Measurements from ENCODE around the gene XNDC1N.

DNA sequence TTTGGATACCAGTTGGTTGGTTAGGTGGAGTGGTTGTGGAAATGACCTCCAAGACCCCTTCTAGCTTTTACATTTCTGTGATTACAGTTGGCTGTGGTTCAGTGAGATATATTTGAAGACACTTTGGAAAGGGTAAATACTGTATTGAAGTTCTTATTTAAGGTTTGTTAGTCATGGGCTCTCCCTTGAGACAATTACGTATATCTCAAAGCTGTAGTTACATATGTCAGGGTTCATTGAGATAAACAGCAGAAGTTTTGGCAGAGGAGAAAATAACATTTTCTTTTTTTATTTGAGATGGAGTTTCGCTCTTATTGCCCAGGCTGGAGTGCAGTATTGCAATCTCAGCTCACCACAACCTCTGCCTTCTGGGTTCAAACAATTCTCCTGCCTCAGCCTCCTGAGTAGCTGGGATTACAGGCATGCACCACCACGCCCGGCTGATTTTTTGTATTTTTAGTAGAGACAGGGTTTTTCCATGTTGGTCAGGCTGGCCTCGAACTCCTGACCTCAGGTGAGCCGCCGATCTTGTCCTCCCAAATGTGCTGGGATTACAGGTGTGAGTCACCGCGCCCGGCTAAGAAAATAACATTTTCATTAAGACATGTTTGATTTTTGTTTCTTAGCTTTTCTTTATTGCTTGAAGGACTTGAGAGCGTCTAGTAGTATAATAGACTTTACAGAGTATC, 2.3 kb upstream of the XNDC1N start:
- no peak for TF ChIP-seq POLR2A (IDR thresholded peaks at IDR 0.05)
- TF ChIP-seq, protein P1, sequence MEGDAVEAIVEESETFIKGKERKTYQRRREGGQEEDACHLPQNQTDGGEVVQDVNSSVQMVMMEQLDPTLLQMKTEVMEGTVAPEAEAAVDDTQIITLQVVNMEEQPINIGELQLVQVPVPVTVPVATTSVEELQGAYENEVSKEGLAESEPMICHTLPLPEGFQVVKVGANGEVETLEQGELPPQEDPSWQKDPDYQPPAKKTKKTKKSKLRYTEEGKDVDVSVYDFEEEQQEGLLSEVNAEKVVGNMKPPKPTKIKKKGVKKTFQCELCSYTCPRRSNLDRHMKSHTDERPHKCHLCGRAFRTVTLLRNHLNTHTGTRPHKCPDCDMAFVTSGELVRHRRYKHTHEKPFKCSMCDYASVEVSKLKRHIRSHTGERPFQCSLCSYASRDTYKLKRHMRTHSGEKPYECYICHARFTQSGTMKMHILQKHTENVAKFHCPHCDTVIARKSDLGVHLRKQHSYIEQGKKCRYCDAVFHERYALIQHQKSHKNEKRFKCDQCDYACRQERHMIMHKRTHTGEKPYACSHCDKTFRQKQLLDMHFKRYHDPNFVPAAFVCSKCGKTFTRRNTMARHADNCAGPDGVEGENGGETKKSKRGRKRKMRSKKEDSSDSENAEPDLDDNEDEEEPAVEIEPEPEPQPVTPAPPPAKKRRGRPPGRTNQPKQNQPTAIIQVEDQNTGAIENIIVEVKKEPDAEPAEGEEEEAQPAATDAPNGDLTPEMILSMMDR (IDR thresholded peaks at IDR 0.05 in 8 of 11, conservative IDR thresholded peaks at IDR 0.05 in 3 of 11), result no peak

Data from spleen (tissue), 7 donors.